ENCODE measurements around the gene OR2AJ1.

OR2AJ1 gene

GRCh38 chr1:247924868-247925267 is at the start of gene OR2AJ1:
Gene OR2AJ1, plus strand, starts transcription at chr1:247924889. Its CDS starts 8,880 bp downstream, at chr1:247933769.
- DNase-seq (ENCODE audit: low spot score), result no peak

- DNase-seq (ENCODE audit: low spot score), result no peak
These were observed 41.3 kb upstream of the OR2AJ1 start for GRCh38 chr1:247883346-247883745.

- no peak for DNase-seq (ENCODE audit: low spot score)
These were observed 39.8 kb upstream of the OR2AJ1 start for GRCh38 chr1:247884797-247885413.

GRCh38 chr1:247895163-247895637 is 29.5 kb upstream of the OR2AJ1 start, which contains the start of gene OR2W3:
Gene OR2W3, plus strand, starts transcription at chr1:247895587. Its CDS starts 0 bp downstream, at chr1:247895587.
- DNase-seq (ENCODE audit: low spot score), result no peak

GRCh38 chr1:247895976-247896375 is 28.7 kb upstream of the OR2AJ1 start:
- DNase-seq (ENCODE audit: low spot score), result no peak

GRCh38 chr1:247904122-247904521 is 20.6 kb upstream of the OR2AJ1 start:
- no peak for DNase-seq (ENCODE audit: low spot score)

GRCh38 chr1:247905181-247905580 is 19.5 kb upstream of the OR2AJ1 start:
- DNase-seq (ENCODE audit: low spot score), result no peak

GRCh38 chr1:247905910-247906503 is 18.7 kb upstream of the OR2AJ1 start:
- DNase-seq (ENCODE audit: low spot score), result no peak

GRCh38 chr1:247906504-247907047 is 18.1 kb upstream of the OR2AJ1 start:
- DNase-seq (ENCODE audit: low spot score), result no peak

GRCh38 chr1:247908766-247909165 is 15.9 kb upstream of the OR2AJ1 start:
- no peak for DNase-seq (ENCODE audit: low spot score)

GRCh38 chr1:247913786-247914185 is 10.9 kb upstream of the OR2AJ1 start:
- no peak for DNase-seq (ENCODE audit: low spot score)

GRCh38 chr1:247914941-247915662 is 9.6 kb upstream of the OR2AJ1 start:
- no peak for DNase-seq (ENCODE audit: low spot score)

GRCh38 chr1:247919952-247920351 is 4.7 kb upstream of the OR2AJ1 start, which contains the start of gene OR2T8:
Gene OR2T8, plus strand, starts transcription at chr1:247920252. Its CDS starts 766 bp downstream, at chr1:247921018.
- DNase-seq (ENCODE audit: low spot score), result no peak

GRCh38 chr1:247923941-247924340 is 748 bp upstream of the OR2AJ1 start:
- no peak for DNase-seq (ENCODE audit: low spot score)

GRCh38 chr1:247933989-247934388 is 9.3 kb downstream of the OR2AJ1 start:
- no peak for DNase-seq (ENCODE audit: low spot score)

GRCh38 chr1:247935781-247936180 is 11.1 kb downstream of the OR2AJ1 start:
- DNase-seq (ENCODE audit: low spot score), result no peak

GRCh38 chr1:247936415-247936814 is 11.7 kb downstream of the OR2AJ1 start:
- no peak for DNase-seq (ENCODE audit: low spot score)

- peak; percentile 63 for DNase-seq (ENCODE audit: low spot score)
These were observed 12.5 kb downstream of the OR2AJ1 start for GRCh38 chr1:247936965-247937734.

- no peak for DNase-seq (ENCODE audit: low spot score)
These were observed 17.9 kb downstream of the OR2AJ1 start for GRCh38 chr1:247942624-247943023.

GRCh38 chr1:247948558-247948957 is 23.9 kb downstream of the OR2AJ1 start, which contains the start of gene OR2L8:
Gene OR2L8, plus strand, starts transcription at chr1:247948858. Its CDS starts 0 bp downstream, at chr1:247948858.
- no peak for DNase-seq (ENCODE audit: low spot score)

- DNase-seq (ENCODE audit: low spot score), result no peak
These were observed 28.7 kb downstream of the OR2AJ1 start for GRCh38 chr1:247953408-247953807.

- no peak for DNase-seq (ENCODE audit: low spot score)
These were observed 37.1 kb downstream of the OR2AJ1 start for GRCh38 chr1:247961791-247962190.

All from ecto neural progenitor cell (in vitro differentiated cells).